T-cell (primary cell): ENCODE results near the gene BLOC1S1. TPM values are rescaled to one million over a fixed set of nuclear protein-coding genes. Genes with fewer than 3 reads are reported as not detected.
A peak's percentile ranks its signal among the peaks of the same experiment; 100 is the strongest.

Source experiments
- ATAC-seq, 4 experiments: fragments of 200-7000 bp in 3 of 4; fragments of 150-1000 bp in 1 of 4; cut with Tn5 transposase; replicated peaks in 1 of 4; 1 replicate in 3 of 4; 2 replicates in 1 of 4; pipeline ENCODE4 v1.10.0; 2021; ENCODE audit warnings: moderate library complexity in 3 of 4, mild to moderate bottlenecking in 2 of 4, moderate number of reproducible peaks in 1 of 4
- CTCF ChIA-PET, 2 donors: fragments of 300-600 bp; sonication (Branson Sonifier 250); formaldehyde crosslinking; loops; one replicate each; lab custom pipeline; 2022; ENCODE audit warnings: antibody characterized with exemption in 2 of 2; lab: Charles Lee
- POLR2A ChIA-PET, 2 donors: fragments of 300-600 bp; sonication (Branson Sonifier 250); formaldehyde crosslinking; loops; one replicate each; lab custom pipeline; 2022; ENCODE audit warnings: antibody characterized with exemption in 2 of 2; lab: Charles Lee
- DNase-seq, 35 experiments: peaks; one replicate each; pipeline versions ENCODE4 v3.0.0 to v3.0.0-alpha.2; 2013 to 2023
- H3K27ac ChIP-seq: one replicate; pipeline ENCODE4 v1.5.1; 2013; ENCODE audit warnings: low read length
- H3K27me3 ChIP-seq, 2 experiments: replicated peaks in 1 of 2; 1 replicate in 1 of 2; 2 replicates in 1 of 2; pipeline versions ENCODE4 v1.6.1 to v1.7.0; 2013; ENCODE audit warnings: low read length in 1 of 2, mixed read lengths in 1 of 2; ENCODE audit not compliant: control insufficient read depth in 2 of 2, insufficient read depth in 2 of 2; ENCODE audit errors: extremely low read depth in 1 of 2
- H3K36me3 ChIP-seq, 2 donors: 1 replicate in 1 of 2; 2 replicates in 1 of 2; pipeline versions ENCODE4 v1.6.1 to v1.7.0; 2013; ENCODE audit warnings: low read length in 1 of 2; ENCODE audit not compliant: control insufficient read depth in 2 of 2, insufficient read depth in 1 of 2; ENCODE audit errors: extremely low read depth in 1 of 2
- H3K4me1 ChIP-seq, 2 experiments: 1 replicate in 1 of 2; 2 replicates in 1 of 2; pipeline versions ENCODE4 v1.6.1 to v1.7.0; 2013; ENCODE audit warnings: low read length in 2 of 2, mixed read lengths in 1 of 2; ENCODE audit not compliant: insufficient read depth in 2 of 2, control insufficient read depth in 1 of 2; ENCODE audit errors: extremely low read depth in 1 of 2
- H3K4me3 ChIP-seq, 2 donors: 1 replicate in 1 of 2; 2 replicates in 1 of 2; pipeline versions ENCODE4 v1.5.1 to v1.7.0; 2013; ENCODE audit warnings: mild to moderate bottlenecking in 2 of 2, low read length in 1 of 2, moderate library complexity in 1 of 2; ENCODE audit not compliant: control insufficient read depth in 1 of 2; ENCODE audit errors: extremely low read depth in 1 of 2
- H3K9me3 ChIP-seq: 2 replicates; pipeline ENCODE4 v1.7.0; 2013
- H3K27ac Mint-ChIP-seq, 2 donors: one replicate each; pipeline ENCODE4 v1.8.0; 2020 to 2021; ENCODE audit warnings: mild to moderate bottlenecking in 2 of 2, mixed read lengths in 2 of 2
- H3K27me3 Mint-ChIP-seq, 2 donors: one replicate each; pipeline ENCODE4 v1.8.0; 2021 to 2022; ENCODE audit warnings: mixed read lengths in 2 of 2
- H3K36me3 Mint-ChIP-seq: one replicate; pipeline ENCODE4 v1.8.0; 2021; ENCODE audit warnings: mixed read lengths
- H3K4me1 Mint-ChIP-seq, 3 donors: one replicate each; pipeline ENCODE4 v1.8.0; 2020 to 2022; ENCODE audit warnings: mixed read lengths in 3 of 3, mild to moderate bottlenecking in 1 of 3
- H3K4me3 Mint-ChIP-seq, 3 donors: one replicate each; pipeline ENCODE4 v1.8.0; 2020 to 2022; ENCODE audit warnings: mild to moderate bottlenecking in 3 of 3, mixed read lengths in 3 of 3, moderate library complexity in 3 of 3
- H3K9me3 Mint-ChIP-seq, 3 donors: one replicate each; pipeline ENCODE4 v1.8.0; 2020 to 2022; ENCODE audit warnings: mixed read lengths in 3 of 3
- WGBS: methylation state at CpG from one replicate; pipeline ENCODE4 v1.1.5; 2013; ENCODE audit warnings: missing lambda C conversion rate; ENCODE audit not compliant: insufficient coverage; 5-methylcytosine and 5-hydroxymethylcytosine counted together
- total RNA-seq, 35 experiments: library from RNA in 6 of 35; stranded (reverse) in 6 of 35; fragments of 120-200 nt in 1 of 35; gene quantifications; one replicate each; pipeline versions ENCODE4 v1.2.1 to v1.2.4 and lab custom pipeline; 2013 to 2026

The BLOC1S1 gene
- total RNA-seq (10 to 100 TPM; 49.4 to 76.6 (median 72.7) TPM), total RNA-seq (lab: John Stamatoyannopoulos, UW) (3.1 to 15.3 (median 7.5) reads per million in 29 experiments)
- total RNA-seq (2013) = 93.5 TPM

GRCh38 chr12:55715833-55716581, at the start of gene BLOC1S1:
Gene BLOC1S1, plus strand, starts transcription at chr12:55716046. Its CDS starts 6 bp downstream, at chr12:55716052.
- peaks cover 3% of the 10 kb centered on the region in 2 donors for H3K27me3 Mint-ChIP-seq
- Histone ChIP-seq H3K27ac (peak within 1 kb of the TSS; percentile 82), H3K36me3 (peaks cover 0 to 24% of the 10 kb centered on the region in 2 donors), H3K4me1 (peaks cover 9 to 46% of the 10 kb centered on the region in 2 experiments), H3K9me3 (no peaks in the 10 kb centered on the region), H3K27me3 (no peaks in the 10 kb centered on the region), H3K4me3 (peak within 1 kb of the TSS; percentile 93 to 97)
- WGBS = 0% methylated on average over 28 of the region's 42 CpGs
- peak within 1 kb of the TSS; percentile 93 to 98 (median 97) for H3K4me3 Mint-ChIP-seq
- peak within 1 kb of the TSS; percentile 86 to 96 for H3K27ac Mint-ChIP-seq
- H3K36me3 Mint-ChIP-seq = peaks cover 3% of the 10 kb centered on the region
- H3K4me1 Mint-ChIP-seq = peaks cover 23 to 45% (median 34%) of the 10 kb centered on the region in 3 donors
- no peaks in the 10 kb centered on the region for H3K9me3 Mint-ChIP-seq
- DNase-seq (peak; percentile 83 to 96 (median 91)), ATAC-seq (peak; percentile 95 to 97 (median 95))
- ChIA-PET POLR2A (interaction anchor here (0.6 to 0.7 kb wide), 2 partner anchors 22 to 369 kb away, joined by 3 read pairs; no protein-coding TSS in a partner anchor), CTCF (interaction anchor here (0.5 to 1.6 kb wide), 11 partner anchors 9 to 921 kb away, joined by 3 to 6 read pairs (median 4); partner anchors contain the start of gene DNAJC14 (in 1 of the 2))

DNA sequence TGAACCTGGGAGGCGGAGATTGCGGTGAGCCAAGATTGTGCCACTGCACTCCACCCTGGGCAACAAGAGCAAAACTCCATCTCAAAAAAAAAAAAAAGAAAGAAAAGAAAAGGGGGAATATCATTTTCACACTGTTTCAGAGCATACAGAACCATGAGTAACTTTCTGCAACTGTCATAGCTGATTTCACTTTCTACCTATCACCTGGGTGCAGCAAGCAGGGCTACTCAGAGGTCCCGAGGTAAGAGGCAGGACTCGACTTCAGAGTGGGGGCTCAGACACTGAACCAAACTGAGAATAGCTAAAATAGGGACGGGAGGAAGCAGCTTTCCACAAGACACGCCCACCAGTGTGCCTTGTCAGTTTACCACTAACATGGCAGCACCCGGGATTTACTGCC, 49.3 kb upstream of the BLOC1S1 start:
- ChIA-PET CTCF (interaction anchor here in 1 of 2 donors (0.7 kb wide), 1 partner anchor 1298 kb away, joined by 7 read pairs; no protein-coding TSS in a partner anchor), POLR2A (interaction anchor here in 1 of 2 donors (0.7 kb wide), 1 partner anchor 21 kb away, joined by 5 read pairs; no protein-coding TSS in a partner anchor)
- WGBS = no CpG with 5 or more reads among the region's 7 CpGs
- ATAC-seq (no peak), DNase-seq (no peak)
- Mint-ChIP-seq H3K4me3 (no peak overlapping the region), H3K27me3 (peaks cover 0 to 6% of the 10 kb centered on the region in 2 donors), H3K36me3 (no peaks in the 10 kb centered on the region), H3K9me3 (no peaks in the 10 kb centered on the region), H3K4me1 (no peaks in the 10 kb centered on the region), H3K27ac (no peak overlapping the region)
- H3K4me1 ChIP-seq = no peaks in the 10 kb centered on the region
- no peaks in the 10 kb centered on the region for H3K36me3 ChIP-seq
- peaks cover 0 to 9% of the 10 kb centered on the region in 2 experiments for H3K27me3 ChIP-seq
- no peak overlapping the region for H3K4me3 ChIP-seq
- no peaks in the 10 kb centered on the region for H3K9me3 ChIP-seq
- no peak overlapping the region for H3K27ac ChIP-seq

- no peak for ATAC-seq
- H3K27me3 ChIP-seq = peaks cover 0 to 4% of the 10 kb centered on the region in 2 experiments
- peaks cover 9 to 11% of the 10 kb centered on the region in 2 donors for H3K27me3 Mint-ChIP-seq
- H3K4me1 Mint-ChIP-seq = peaks cover 0 to 3% (median 0%) of the 10 kb centered on the region in 3 donors
- ChIA-PET POLR2A (no interaction called here), CTCF (no interaction called here)
- no peak overlapping the region for H3K27ac Mint-ChIP-seq
- no peaks in the 10 kb centered on the region for H3K9me3 Mint-ChIP-seq
- H3K4me1 ChIP-seq = no peaks in the 10 kb centered on the region
- no peaks in the 10 kb centered on the region for H3K36me3 ChIP-seq
- H3K27ac ChIP-seq = no peak overlapping the region
- H3K4me3 ChIP-seq = no peak overlapping the region
- DNase-seq = no peak
- H3K9me3 ChIP-seq = no peaks in the 10 kb centered on the region
- no peak overlapping the region for H3K4me3 Mint-ChIP-seq
- H3K36me3 Mint-ChIP-seq = no peaks in the 10 kb centered on the region
These were observed 45.6 kb upstream of the BLOC1S1 start for GRCh38 chr12:55670276-55670675.

GRCh38 chr12:55671746-55672145, 44.1 kb upstream of the BLOC1S1 start:
- H3K27me3 Mint-ChIP-seq = peaks cover 12 to 15% of the 10 kb centered on the region in 2 donors
- H3K36me3 Mint-ChIP-seq = no peaks in the 10 kb centered on the region
- no peak overlapping the region for H3K4me3 Mint-ChIP-seq
- H3K27ac ChIP-seq = no peak overlapping the region
- no peak overlapping the region for H3K27ac Mint-ChIP-seq
- no peaks in the 10 kb centered on the region for H3K36me3 ChIP-seq
- peaks cover 0 to 9% of the 10 kb centered on the region in 2 experiments for H3K27me3 ChIP-seq
- H3K4me1 ChIP-seq = no peaks in the 10 kb centered on the region
- 66% methylated on average over 4 of the region's 4 CpGs for WGBS
- H3K9me3 Mint-ChIP-seq = no peaks in the 10 kb centered on the region
- peaks cover 0 to 3% (median 0%) of the 10 kb centered on the region in 3 donors for H3K4me1 Mint-ChIP-seq
- DNase-seq (no peak), ATAC-seq (no peak)
- ChIA-PET CTCF (no interaction called here), POLR2A (no interaction called here)
- H3K4me3 ChIP-seq = no peak overlapping the region
- H3K9me3 ChIP-seq = no peaks in the 10 kb centered on the region

DNA sequence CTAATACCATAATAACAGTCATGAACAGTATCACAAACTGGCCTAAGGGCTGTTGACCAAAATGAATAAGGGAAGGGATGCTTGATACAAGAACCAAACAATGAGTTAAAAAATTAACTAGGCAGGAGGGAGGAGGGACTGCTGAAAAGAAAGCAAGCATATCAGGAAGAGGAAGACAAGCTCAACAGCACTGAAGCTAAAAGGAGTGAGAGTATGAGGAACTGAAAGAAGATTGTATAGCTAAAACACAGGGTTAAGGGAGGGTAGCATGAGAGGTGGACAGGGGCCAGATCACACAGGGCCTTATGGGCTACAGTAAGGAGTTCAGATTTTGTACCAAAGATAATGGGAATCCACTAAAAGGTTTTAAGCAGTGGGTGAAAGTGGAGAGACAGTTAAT, 42.2 kb upstream of the BLOC1S1 start:
- Histone ChIP-seq H3K36me3 (no peaks in the 10 kb centered on the region), H3K27ac (no peak overlapping the region), H3K4me1 (no peaks in the 10 kb centered on the region), H3K4me3 (no peak overlapping the region), H3K27me3 (peaks cover 0 to 5% of the 10 kb centered on the region in 2 experiments), H3K9me3 (no peaks in the 10 kb centered on the region)
- CTCF ChIA-PET = interaction anchor here (0.8 to 1.3 kb wide), 2 partner anchors 17 kb away, joined by 3 read pairs; no protein-coding TSS in a partner anchor
- Mint-ChIP-seq H3K4me3 (no peak overlapping the region), H3K27me3 (peaks cover 12 to 15% of the 10 kb centered on the region in 2 donors), H3K4me1 (peaks cover 0 to 3% (median 0%) of the 10 kb centered on the region in 3 donors), H3K9me3 (no peaks in the 10 kb centered on the region), H3K36me3 (no peaks in the 10 kb centered on the region), H3K27ac (peak overlapping the region in 1 of 2 donors; percentile 44)
- POLR2A ChIA-PET = no interaction called here
- DNase-seq = no peak
- ATAC-seq = no peak

DNA sequence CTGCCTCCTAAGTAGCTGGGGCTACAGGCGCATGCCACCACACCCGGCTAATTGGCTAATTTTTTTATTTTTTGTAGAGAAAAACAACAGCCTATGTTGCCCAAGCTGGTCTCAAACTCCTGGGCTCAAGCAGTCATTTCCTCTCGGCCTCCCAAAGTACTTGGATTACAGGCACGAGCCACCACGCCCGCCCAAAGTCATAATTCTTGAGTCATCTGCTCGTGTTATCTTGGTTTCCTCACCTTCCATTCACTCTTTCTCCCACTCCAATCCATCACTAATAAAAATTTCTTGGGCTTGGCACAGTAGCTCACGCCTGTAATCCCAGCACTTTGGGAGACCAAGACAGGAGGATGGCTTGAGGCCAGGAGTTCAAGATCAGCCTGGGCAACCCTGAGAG, 40.2 kb upstream of the BLOC1S1 start:
- 85% methylated on average over 8 of the region's 8 CpGs for WGBS
- POLR2A ChIA-PET = no interaction called here
- H3K4me3 Mint-ChIP-seq = no peak overlapping the region

More for the DNA sequence above, 40.2 kb upstream of the BLOC1S1 start:
- no peak overlapping the region for H3K27ac ChIP-seq
- no peaks in the 10 kb centered on the region for H3K36me3 ChIP-seq
- Mint-ChIP-seq H3K27me3 (peaks cover 24 to 25% of the 10 kb centered on the region in 2 donors), H3K4me1 (peaks cover 0 to 3% (median 0%) of the 10 kb centered on the region in 3 donors), H3K36me3 (no peaks in the 10 kb centered on the region), H3K9me3 (no peaks in the 10 kb centered on the region), H3K27ac (no peak overlapping the region)
- no peak for ATAC-seq
- H3K4me3 ChIP-seq = no peak overlapping the region
- no peak for DNase-seq
- peaks cover 0 to 14% of the 10 kb centered on the region in 2 experiments for H3K27me3 ChIP-seq
- no peaks in the 10 kb centered on the region for H3K4me1 ChIP-seq
- CTCF ChIA-PET = interaction anchor here in 1 of 2 donors (1.0 kb wide), 1 partner anchor 30 kb away, joined by 3 read pairs; no protein-coding TSS in a partner anchor
- no peaks in the 10 kb centered on the region for H3K9me3 ChIP-seq
